Ishikawa (cell line): ENCODE results near the gene CBX3.

Experiments used
- CEBPB ChIP-seq: IDR thresholded peaks from 2 replicates; pipeline ENCODE4 v1.6.1; 2012
- EGR1 ChIP-seq: IDR thresholded peaks from 2 replicates; pipeline ENCODE4 v1.6.1; 2012
- EP300 ChIP-seq: IDR thresholded peaks from 2 replicates; pipeline ENCODE4 v1.6.1; 2012; ENCODE audit warnings: borderline replicate concordance
- TAF1 ChIP-seq: IDR thresholded peaks from 2 replicates; pipeline ENCODE4 v1.6.1; 2012; ENCODE audit warnings: low read depth, mild to moderate bottlenecking
- YY1 ChIP-seq: IDR thresholded peaks from 2 replicates; pipeline ENCODE4 v1.6.1; 2012; ENCODE audit warnings: low read depth
- TF ChIP-seq, protein P1 (sequence below): IDR thresholded peaks from 2 replicates; pipeline ENCODE4 v1.6.1; 2012; ENCODE audit warnings: low read depth, mild to moderate bottlenecking

DNA sequence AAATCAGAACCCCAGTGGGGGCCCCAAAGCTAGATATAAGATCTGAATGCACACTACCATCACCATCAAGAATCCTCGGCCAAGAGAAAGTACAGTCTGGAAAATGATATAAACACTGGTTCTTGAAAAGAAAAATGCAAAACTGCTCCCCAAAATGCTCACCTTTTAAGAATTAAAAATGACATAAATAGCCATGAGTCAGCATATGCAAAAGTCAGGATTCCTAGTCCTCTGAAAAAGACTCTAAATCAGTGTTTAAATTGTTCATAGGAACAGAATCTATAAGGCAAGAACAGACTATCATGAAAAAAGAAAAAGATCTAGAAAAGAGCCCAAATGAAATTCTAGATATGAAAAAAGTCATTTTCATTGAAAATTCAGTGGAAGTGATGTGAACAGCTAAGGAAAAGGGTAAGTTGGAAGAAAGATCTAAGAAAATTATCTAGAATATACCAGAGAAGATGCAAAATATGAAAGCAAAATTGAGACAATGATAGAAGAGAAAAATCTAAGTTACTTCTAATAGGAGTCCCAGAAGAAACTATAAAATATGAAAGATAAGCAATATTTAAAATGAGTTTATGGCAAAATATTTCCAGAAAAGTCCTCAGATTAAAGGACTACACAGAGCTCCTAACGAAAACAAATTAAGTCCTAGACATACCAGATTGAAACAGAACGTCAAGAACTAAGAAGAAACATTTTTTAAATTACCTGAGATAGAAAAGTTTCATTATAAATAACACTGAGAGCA, 19.9 kb upstream of the CBX3 start:
- TF ChIP-seq, protein P1, sequence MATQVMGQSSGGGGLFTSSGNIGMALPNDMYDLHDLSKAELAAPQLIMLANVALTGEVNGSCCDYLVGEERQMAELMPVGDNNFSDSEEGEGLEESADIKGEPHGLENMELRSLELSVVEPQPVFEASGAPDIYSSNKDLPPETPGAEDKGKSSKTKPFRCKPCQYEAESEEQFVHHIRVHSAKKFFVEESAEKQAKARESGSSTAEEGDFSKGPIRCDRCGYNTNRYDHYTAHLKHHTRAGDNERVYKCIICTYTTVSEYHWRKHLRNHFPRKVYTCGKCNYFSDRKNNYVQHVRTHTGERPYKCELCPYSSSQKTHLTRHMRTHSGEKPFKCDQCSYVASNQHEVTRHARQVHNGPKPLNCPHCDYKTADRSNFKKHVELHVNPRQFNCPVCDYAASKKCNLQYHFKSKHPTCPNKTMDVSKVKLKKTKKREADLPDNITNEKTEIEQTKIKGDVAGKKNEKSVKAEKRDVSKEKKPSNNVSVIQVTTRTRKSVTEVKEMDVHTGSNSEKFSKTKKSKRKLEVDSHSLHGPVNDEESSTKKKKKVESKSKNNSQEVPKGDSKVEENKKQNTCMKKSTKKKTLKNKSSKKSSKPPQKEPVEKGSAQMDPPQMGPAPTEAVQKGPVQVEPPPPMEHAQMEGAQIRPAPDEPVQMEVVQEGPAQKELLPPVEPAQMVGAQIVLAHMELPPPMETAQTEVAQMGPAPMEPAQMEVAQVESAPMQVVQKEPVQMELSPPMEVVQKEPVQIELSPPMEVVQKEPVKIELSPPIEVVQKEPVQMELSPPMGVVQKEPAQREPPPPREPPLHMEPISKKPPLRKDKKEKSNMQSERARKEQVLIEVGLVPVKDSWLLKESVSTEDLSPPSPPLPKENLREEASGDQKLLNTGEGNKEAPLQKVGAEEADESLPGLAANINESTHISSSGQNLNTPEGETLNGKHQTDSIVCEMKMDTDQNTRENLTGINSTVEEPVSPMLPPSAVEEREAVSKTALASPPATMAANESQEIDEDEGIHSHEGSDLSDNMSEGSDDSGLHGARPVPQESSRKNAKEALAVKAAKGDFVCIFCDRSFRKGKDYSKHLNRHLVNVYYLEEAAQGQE: no peak
- TF ChIP-seq CEBPB (no peak), TAF1 (no peak), YY1 (no peak), EP300 (no peak), EGR1 (no peak)
